ENCODE measurements around the gene INF2.

The INF2 gene

DNA sequence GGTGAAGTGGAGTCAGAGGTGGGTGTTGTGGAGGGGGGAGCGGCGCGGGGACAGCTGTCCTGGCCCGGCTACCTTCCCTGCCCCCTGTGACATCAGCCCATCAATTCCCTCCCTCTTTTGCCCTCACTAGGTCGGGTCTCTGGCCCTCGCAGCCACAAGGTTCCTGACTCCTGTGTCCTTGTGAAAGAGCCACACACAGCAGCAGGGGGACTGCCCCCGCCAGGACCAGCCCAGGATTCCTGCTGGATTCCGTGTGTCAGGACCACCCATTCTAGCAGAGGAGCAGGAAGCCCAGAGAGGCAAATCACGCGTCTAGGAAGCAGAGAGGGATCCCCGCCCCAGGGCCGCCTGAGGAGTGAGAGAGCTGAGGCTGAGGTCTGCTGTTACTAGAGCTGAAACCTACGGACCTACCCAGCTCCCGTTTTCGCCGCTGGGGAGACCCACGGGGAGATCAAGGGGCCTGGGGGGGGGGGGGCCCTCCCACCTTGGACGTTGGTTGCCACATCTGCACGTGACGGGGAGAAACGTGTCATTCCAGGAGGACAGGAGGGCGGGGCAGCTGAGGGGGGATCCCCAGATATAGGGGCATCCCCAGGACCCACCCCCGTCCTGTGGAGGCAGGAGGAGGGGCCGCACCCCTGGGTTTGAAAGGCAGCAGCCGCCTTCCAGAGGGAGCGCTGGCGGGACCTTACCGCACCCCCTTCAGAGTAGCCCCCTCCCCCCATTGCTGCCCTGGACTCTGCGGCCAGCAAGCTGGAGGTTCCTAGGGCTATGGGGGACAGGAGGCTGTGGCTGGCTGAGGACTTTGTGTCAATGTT lies 12.5 kb upstream of the INF2 start:
- no CpG with 5 or more reads among the region's 29 CpGs for WGBS (ENCODE audit: insufficient coverage, insufficient read length)
- DNase-seq (ENCODE audit: low read depth, low spot score), result no peak
- Histone ChIP-seq H3K4me3 (ENCODE audit: low read length) (peak overlapping the region; percentile 36; the same call in 1 of the 2 replicates), H3K9me3 (ENCODE audit: control insufficient read depth, insufficient read depth, low read length) (no peaks in the 10 kb centered on the region), H3K27me3 (ENCODE audit: control insufficient read depth, insufficient read depth, low read length) (no peaks in the 10 kb centered on the region), H3K27ac (ENCODE audit: low read length) (no peak overlapping the region), H3K4me1 (ENCODE audit: control insufficient read depth, insufficient read depth, low read length) (peaks cover 11% of the 10 kb centered on the region), H3K36me3 (ENCODE audit: control insufficient read depth, insufficient read depth, low read length) (no peaks in the 10 kb centered on the region)

DNA sequence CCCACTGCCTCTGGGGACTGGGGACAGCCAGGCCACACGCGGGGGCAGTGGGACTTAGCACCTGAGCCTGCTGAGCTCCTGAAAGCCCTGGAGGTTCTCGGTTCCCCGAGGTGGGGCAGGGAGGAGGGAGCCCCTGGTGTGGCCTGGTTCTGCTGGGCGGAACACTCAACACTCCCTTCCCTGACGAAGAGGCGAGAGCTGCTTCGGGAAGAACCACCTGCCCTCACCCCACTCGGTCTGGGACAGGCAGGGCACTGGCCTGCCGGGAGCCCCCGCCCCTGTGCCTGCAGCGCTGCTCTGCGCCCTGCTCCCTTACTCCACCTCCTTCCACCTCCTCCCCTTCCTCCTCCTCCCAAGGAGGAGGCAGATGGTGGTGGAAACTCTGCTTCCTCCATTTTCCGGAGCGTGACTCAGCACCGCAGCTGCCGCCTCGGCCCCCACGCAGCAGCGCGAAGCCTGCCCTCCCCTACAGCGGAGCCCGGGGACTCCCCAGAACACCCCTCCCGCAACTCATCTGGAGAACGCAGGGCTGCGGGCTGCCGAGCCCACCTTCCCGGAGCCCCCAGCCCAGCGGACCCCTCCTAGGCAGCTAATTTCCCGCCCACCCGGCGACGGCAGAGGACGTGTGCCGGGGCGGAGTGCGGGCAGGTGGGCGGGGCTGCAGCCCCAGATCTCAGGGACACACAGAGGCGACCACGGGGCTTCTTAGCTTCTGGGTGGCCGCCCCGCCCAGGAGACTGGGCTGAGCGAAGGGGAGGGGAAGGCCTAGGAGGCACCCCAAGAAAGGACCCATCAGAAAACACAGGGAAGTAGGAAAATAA lies 11.7 kb upstream of the INF2 start:
- Histone ChIP-seq H3K9me3 (ENCODE audit: control insufficient read depth, insufficient read depth, low read length) (no peaks in the 10 kb centered on the region), H3K36me3 (ENCODE audit: control insufficient read depth, insufficient read depth, low read length) (no peaks in the 10 kb centered on the region), H3K27ac (ENCODE audit: low read length) (no peak overlapping the region), H3K4me1 (ENCODE audit: control insufficient read depth, insufficient read depth, low read length) (peaks cover 16% of the 10 kb centered on the region), H3K4me3 (ENCODE audit: low read length) (peak overlapping the region; percentile 36; the same call in 1 of the 2 replicates), H3K27me3 (ENCODE audit: control insufficient read depth, insufficient read depth, low read length) (no peaks in the 10 kb centered on the region)
- WGBS (ENCODE audit: insufficient coverage, insufficient read length), result no CpG with 5 or more reads among the region's 43 CpGs
- no peak for DNase-seq (ENCODE audit: low read depth, low spot score)

DNA sequence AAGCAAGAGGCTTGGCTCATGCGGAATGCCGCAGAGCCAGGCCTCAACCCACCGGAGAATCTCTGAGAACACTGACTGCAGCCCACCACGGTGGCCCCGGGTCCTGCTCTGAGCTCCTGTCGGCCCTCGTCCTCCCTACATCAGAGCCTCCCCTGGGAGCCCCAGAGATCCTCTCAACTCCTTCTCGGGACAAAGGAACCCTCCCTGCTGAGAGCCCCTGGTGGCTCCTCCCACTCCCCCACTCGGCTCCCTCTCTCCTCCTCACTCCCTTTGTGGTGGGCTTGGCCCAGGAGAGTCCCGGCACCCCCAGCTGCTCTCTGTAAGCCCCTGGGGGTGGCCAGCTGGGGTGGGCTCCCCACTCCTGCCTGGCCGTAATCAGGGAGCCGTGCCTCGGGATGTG lies 11.1 kb upstream of the INF2 start:
- peaks cover 21% of the 10 kb centered on the region for H3K4me1 ChIP-seq (ENCODE audit: control insufficient read depth, insufficient read depth, low read length)
- DNase-seq (ENCODE audit: low read depth, low spot score), result no peak

DNA sequence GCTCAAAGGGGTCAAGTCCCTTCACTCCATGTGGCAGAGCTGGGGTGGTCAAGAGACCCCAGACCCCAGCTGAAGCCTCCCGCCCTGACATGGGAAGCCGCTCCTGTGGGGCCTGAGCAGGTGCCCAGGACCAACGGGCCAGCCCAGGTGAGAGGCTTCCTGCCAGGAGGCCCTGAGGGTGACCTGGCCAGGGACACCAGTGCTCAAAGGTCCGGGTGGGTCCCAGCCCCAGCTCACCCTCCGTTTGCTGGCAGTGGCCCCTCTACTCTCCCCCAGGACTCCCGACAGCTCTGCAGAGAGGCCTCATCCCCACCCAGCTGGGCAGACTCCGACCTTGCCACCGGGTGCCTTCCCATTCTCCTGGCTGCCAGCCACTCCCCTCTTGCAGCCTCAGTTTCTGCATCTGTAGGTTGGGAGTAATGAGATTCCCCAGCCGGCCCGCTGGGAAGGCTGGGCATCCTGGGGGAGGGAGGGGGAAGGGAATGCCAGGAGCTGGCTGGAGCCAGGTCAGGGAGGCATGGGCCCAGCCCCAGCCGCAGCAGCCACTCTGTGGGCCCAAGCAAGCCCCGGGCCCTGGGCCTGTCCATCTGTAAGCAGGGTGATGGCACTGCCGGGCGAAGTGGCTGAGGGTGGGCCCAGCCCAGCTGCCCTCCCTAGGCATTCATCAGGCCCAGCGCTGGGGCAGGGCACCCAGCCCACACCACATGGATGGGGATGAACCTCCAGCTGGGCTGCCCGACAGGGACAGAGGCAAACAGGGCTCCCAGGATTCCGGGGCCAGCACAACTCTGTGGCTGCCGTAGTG lies 10.3 kb upstream of the INF2 start:
- Histone ChIP-seq H3K27me3 (ENCODE audit: control insufficient read depth, insufficient read depth, low read length) (no peaks in the 10 kb centered on the region), H3K4me1 (ENCODE audit: control insufficient read depth, insufficient read depth, low read length) (peaks cover 20% of the 10 kb centered on the region), H3K9me3 (ENCODE audit: control insufficient read depth, insufficient read depth, low read length) (no peaks in the 10 kb centered on the region), H3K36me3 (ENCODE audit: control insufficient read depth, insufficient read depth, low read length) (no peaks in the 10 kb centered on the region), H3K27ac (ENCODE audit: low read length) (no peak overlapping the region), H3K4me3 (ENCODE audit: low read length) (no peak overlapping the region)
- DNase-seq (ENCODE audit: low read depth, low spot score), result no peak
- WGBS (ENCODE audit: insufficient coverage, insufficient read length), result no CpG with 5 or more reads among the region's 18 CpGs

More for the DNA sequence above, 11.1 kb upstream of the INF2 start:
- Histone ChIP-seq H3K4me3 (ENCODE audit: low read length) (no peak overlapping the region), H3K36me3 (ENCODE audit: control insufficient read depth, insufficient read depth, low read length) (no peaks in the 10 kb centered on the region), H3K27ac (ENCODE audit: low read length) (no peak overlapping the region), H3K9me3 (ENCODE audit: control insufficient read depth, insufficient read depth, low read length) (no peaks in the 10 kb centered on the region), H3K27me3 (ENCODE audit: control insufficient read depth, insufficient read depth, low read length) (no peaks in the 10 kb centered on the region)
- WGBS (ENCODE audit: insufficient coverage, insufficient read length), result no CpG with 5 or more reads among the region's 13 CpGs

DNA sequence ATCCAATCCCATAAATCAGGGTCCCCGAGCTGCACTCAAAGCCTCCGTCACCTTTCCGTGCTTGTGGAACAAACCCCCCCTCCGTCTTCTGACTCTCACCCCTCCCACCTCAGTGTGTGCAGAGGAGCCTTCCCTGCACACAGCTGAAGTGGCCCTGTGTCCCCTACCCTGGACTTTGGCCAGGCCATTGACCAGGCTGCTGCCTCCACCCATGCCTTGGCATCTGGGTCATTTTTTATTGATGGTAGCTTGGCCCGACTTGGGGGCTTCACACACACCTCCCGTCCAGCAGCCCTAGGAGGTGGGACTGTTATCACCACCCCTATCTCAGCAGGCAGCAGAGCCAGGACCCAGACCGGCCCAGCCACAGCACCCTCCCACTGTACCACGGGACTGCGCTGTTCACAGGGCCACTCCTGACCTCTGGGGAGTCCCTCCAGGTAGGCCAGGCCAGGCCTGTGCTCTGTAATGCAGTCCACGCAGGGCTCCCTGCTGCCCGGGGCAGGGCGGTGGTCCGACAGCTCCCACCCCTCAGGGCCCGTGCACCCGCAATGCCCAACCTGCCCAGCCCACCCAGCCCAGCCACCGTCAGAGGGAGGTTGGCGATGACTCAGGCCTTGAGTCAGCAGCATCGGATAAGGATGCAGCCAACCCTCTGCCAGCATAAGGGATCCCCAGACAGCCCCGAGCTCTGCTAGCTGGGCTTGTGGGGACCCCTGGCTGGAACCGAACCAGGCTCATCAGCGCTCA lies 9.2 kb upstream of the INF2 start:
- H3K4me3 ChIP-seq (ENCODE audit: low read length), result no peak overlapping the region
- H3K27ac ChIP-seq (ENCODE audit: low read length), result no peak overlapping the region
- peaks cover 20% of the 10 kb centered on the region for H3K4me1 ChIP-seq (ENCODE audit: control insufficient read depth, insufficient read depth, low read length)
- no CpG with 5 or more reads among the region's 21 CpGs for WGBS (ENCODE audit: insufficient coverage, insufficient read length)
- no peaks in the 10 kb centered on the region for H3K27me3 ChIP-seq (ENCODE audit: control insufficient read depth, insufficient read depth, low read length)
- DNase-seq (ENCODE audit: low read depth, low spot score), result no peak
- H3K36me3 ChIP-seq (ENCODE audit: control insufficient read depth, insufficient read depth, low read length), result no peaks in the 10 kb centered on the region
- H3K9me3 ChIP-seq (ENCODE audit: control insufficient read depth, insufficient read depth, low read length), result no peaks in the 10 kb centered on the region

DNA sequence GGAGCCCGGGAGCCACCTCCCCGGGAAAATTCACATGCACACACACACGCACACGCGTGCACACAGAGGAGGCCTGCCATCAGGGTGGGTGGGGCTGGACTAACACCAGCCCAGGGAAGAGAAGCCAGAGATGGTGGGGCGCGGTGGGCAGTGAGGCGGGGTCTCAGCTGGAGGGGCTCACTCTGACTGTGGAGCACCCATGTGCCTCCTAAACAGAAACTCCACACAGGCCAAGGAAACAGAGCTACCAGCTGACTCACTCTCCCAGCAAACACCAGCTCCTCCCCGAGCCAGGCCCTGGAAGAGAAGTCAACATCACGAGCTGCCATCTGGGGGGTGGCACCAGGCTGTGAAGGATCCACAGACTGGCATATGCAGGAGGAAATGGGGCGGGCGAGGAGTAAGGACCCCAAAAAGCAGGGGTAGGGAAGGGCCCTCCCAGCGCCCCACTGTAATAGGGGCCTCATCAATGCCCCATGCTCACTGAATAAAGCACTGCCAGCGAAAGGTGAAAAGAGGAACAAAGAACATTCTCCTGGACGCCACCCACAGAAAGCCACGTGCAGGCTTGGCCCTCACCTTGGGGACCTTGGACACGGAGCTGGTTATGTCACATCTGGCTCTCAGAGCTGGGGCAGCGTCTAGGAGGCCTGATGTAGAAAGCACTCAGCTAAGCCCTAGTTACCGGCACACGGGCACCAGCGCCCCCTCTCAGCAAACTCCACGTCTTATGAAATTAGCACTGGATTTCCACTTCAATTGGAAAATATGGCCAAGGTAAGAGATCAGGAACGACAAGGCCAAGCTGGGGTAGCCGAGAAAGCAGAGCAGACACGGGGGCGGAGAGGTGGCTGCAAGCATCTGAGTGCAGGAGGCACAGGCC lies 8.4 kb upstream of the INF2 start:
- no CpG with 5 or more reads among the region's 26 CpGs for WGBS (ENCODE audit: insufficient coverage, insufficient read length)
- Histone ChIP-seq H3K4me1 (ENCODE audit: control insufficient read depth, insufficient read depth, low read length) (peaks cover 20% of the 10 kb centered on the region), H3K4me3 (ENCODE audit: low read length) (no peak overlapping the region), H3K27ac (ENCODE audit: low read length) (no peak overlapping the region), H3K27me3 (ENCODE audit: control insufficient read depth, insufficient read depth, low read length) (no peaks in the 10 kb centered on the region), H3K36me3 (ENCODE audit: control insufficient read depth, insufficient read depth, low read length) (no peaks in the 10 kb centered on the region), H3K9me3 (ENCODE audit: control insufficient read depth, insufficient read depth, low read length) (no peaks in the 10 kb centered on the region)
- DNase-seq (ENCODE audit: low read depth, low spot score), result no peak

DNA sequence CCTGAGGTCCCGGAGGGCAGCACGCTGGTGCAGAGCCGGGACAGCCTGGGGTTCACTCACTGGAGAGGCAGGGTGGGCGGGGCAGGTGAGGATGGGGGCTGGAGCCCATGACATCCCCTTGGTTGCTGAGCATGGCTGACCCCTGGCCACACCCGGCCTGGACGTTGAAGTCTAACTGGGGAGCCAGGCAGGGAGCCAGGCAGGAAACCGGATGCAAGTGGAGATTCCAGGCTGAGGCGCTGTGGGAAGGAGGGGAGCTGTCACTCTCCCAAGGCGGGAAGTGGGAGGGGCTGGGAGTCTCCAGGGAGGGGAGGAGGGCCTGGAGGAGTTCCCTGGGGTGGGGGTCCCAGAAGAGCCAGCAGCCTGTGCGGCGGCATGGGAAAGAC lies 7.7 kb upstream of the INF2 start:
- Histone ChIP-seq H3K9me3 (ENCODE audit: control insufficient read depth, insufficient read depth, low read length) (no peaks in the 10 kb centered on the region), H3K27me3 (ENCODE audit: control insufficient read depth, insufficient read depth, low read length) (no peaks in the 10 kb centered on the region), H3K4me1 (ENCODE audit: control insufficient read depth, insufficient read depth, low read length) (peaks cover 20% of the 10 kb centered on the region), H3K36me3 (ENCODE audit: control insufficient read depth, insufficient read depth, low read length) (no peaks in the 10 kb centered on the region), H3K27ac (ENCODE audit: low read length) (no peak overlapping the region), H3K4me3 (ENCODE audit: low read length) (no peak overlapping the region; the same call in 1 of the 2 replicates)
- DNase-seq (ENCODE audit: low read depth, low spot score), result peak; percentile 84
- WGBS (ENCODE audit: insufficient coverage, insufficient read length), result no CpG with 5 or more reads among the region's 11 CpGs

DNA sequence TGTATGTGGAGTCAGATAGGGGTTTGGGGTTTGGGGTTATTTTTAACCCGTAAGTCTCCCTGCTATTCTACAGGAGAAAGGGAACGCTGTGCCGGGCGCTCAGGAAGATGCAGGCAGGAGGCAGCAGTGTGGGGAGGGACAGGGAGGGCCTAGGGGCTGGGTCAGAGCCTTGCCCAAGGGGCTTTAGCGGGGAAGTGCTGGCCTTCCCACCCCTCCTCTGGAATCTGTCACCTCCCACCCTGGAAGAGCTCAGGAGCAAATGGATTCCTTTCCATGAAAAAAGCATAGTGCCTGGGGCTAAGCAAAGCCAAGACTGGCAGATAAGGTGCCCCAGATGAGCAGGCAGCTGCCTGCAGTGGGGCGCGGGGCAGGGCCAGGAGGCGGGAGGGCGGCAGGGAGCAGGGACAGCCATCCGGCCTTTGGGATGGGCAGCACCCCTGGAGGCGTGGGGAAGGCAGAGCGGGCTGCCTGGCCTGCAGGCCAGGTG lies 7.3 kb upstream of the INF2 start:
- WGBS (ENCODE audit: insufficient coverage, insufficient read length), result no CpG with 5 or more reads among the region's 12 CpGs
- Histone ChIP-seq H3K36me3 (ENCODE audit: control insufficient read depth, insufficient read depth, low read length) (no peaks in the 10 kb centered on the region), H3K27ac (ENCODE audit: low read length) (no peak overlapping the region), H3K9me3 (ENCODE audit: control insufficient read depth, insufficient read depth, low read length) (no peaks in the 10 kb centered on the region), H3K4me1 (ENCODE audit: control insufficient read depth, insufficient read depth, low read length) (peaks cover 20% of the 10 kb centered on the region), H3K27me3 (ENCODE audit: control insufficient read depth, insufficient read depth, low read length) (no peaks in the 10 kb centered on the region), H3K4me3 (ENCODE audit: low read length) (no peak overlapping the region; the same call in 1 of the 2 replicates)
- no peak for DNase-seq (ENCODE audit: low read depth, low spot score)
